ENCODE measurements around the gene PHLDB1.

Gene PHLDB1

GRCh38 chr11:118694185-118694584 is 86.8 kb downstream of the PHLDB1 start:
- peaks cover 26% of the 10 kb centered on the region for H3K79me1 ChIP-seq (ENCODE audit: low read length)
- DNase-seq = no peak
- peaks cover 21 to 23% of the 10 kb centered on the region in 2 experiments for H3K4me1 ChIP-seq (ENCODE audit: control insufficient read depth in 1 of 2, insufficient read depth in 2 of 2, low read length in 2 of 2)
- H3K4me2 ChIP-seq (ENCODE audit: low read length) = no peak overlapping the region
- no CpG with 5 or more reads among the region's 8 CpGs for WGBS (ENCODE audit: extremely low coverage, insufficient coverage, insufficient read length)
- no peak overlapping the region for H3K27ac ChIP-seq (ENCODE audit: low read depth, low read length)
- no peak overlapping the region for H4K91ac ChIP-seq (ENCODE audit: low read depth, low read length)
- no peak overlapping the region for H2BK12ac ChIP-seq (ENCODE audit: low read length)
- H3K79me2 ChIP-seq (ENCODE audit: control insufficient read depth, insufficient read depth, low read length, poor library complexity) = no peaks in the 10 kb centered on the region
- H2BK120ac ChIP-seq (ENCODE audit: insufficient read depth, low read length, poor library complexity) = no peak overlapping the region
- no peak overlapping the region for H3K18ac ChIP-seq (ENCODE audit: low read length)
- H3K4me3 ChIP-seq (ENCODE audit: low read depth, low read length) = no peak overlapping the region
- no peak overlapping the region for H3K9ac ChIP-seq (ENCODE audit: low read length)
- H4K12ac ChIP-seq (ENCODE audit: low read depth, low read length) = no peak overlapping the region
- H3K14ac ChIP-seq (ENCODE audit: low read length) = no peak overlapping the region
- no peak overlapping the region for H2AFZ ChIP-seq (ENCODE audit: insufficient read depth, low read length, poor library complexity)
- no peaks in the 10 kb centered on the region for H3K27me3 ChIP-seq (ENCODE audit: insufficient read depth, low read length)
- no peaks in the 10 kb centered on the region for H3K36me3 ChIP-seq (ENCODE audit: control insufficient read depth in 1 of 2, insufficient read depth in 2 of 2, low read length in 2 of 2)
- H4K8ac ChIP-seq (ENCODE audit: low read depth, low read length) = no peak overlapping the region
- no peaks in the 10 kb centered on the region for H3K9me3 ChIP-seq (ENCODE audit: insufficient read depth, low read depth, low read length)
- no peak overlapping the region for H2AK5ac ChIP-seq (ENCODE audit: low read length)
- H3K4ac ChIP-seq (ENCODE audit: low read depth, low read length) = no peak overlapping the region
- no peak overlapping the region for H3K23ac ChIP-seq (ENCODE audit: low read length)
- H2BK5ac ChIP-seq (ENCODE audit: low read depth, low read length, poor library complexity) = no peak overlapping the region

- H2BK12ac ChIP-seq (ENCODE audit: low read length) = no peak overlapping the region
- no peak overlapping the region for H3K4me2 ChIP-seq (ENCODE audit: low read length)
- H2AFZ ChIP-seq (ENCODE audit: insufficient read depth, low read length, poor library complexity) = no peak overlapping the region
Measured at GRCh38 chr11:118694771-118695170, 87.4 kb downstream of the PHLDB1 start.

DNA sequence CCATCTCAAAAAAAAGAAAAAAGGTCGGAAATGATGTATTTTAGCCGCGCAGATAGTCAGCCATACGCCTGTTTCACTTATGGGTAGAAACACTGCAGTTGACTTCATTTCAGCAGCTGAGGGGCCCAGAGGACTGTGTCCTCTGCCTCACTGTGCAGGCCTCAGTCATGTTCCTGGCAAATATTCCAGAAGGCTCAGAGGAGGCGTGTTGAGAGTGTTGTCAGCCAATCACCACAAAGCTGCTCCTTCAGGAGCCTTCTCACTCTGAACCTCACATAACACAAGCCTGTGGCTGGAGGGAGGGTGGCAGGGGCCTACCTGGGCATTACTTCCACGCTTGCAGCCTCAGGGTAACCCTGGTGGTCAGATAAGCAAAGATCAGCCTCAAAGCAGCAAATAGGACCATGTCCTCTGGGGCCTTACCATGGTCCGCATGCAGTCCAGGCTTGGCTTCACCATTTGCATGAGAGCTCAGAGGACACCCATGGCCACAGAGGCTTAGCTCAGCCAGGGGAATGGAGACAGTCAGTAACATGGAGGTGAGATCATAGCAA is 89.3 kb downstream of the PHLDB1 start:
- Histone ChIP-seq H4K91ac (ENCODE audit: low read depth, low read length) (no peak overlapping the region), H3K4me1 (ENCODE audit: control insufficient read depth in 1 of 2, insufficient read depth in 2 of 2, low read length in 2 of 2) (peaks cover 10 to 14% of the 10 kb centered on the region in 2 experiments), H3K18ac (ENCODE audit: low read length) (no peak overlapping the region), H3K9ac (ENCODE audit: low read length) (no peak overlapping the region), H4K8ac (ENCODE audit: low read depth, low read length) (no peak overlapping the region), H3K79me1 (ENCODE audit: low read length) (peaks cover 13% of the 10 kb centered on the region), H3K4me3 (ENCODE audit: low read depth, low read length) (no peak overlapping the region), H2BK12ac (ENCODE audit: low read length) (no peak overlapping the region), H3K9me3 (ENCODE audit: insufficient read depth, low read depth, low read length) (peaks cover 3% of the 10 kb centered on the region), H2BK120ac (ENCODE audit: insufficient read depth, low read length, poor library complexity) (no peak overlapping the region), H3K36me3 (ENCODE audit: control insufficient read depth in 1 of 2, insufficient read depth in 2 of 2, low read length in 2 of 2) (no peaks in the 10 kb centered on the region), H3K4ac (ENCODE audit: low read depth, low read length) (no peak overlapping the region), H3K27me3 (ENCODE audit: insufficient read depth, low read length) (no peaks in the 10 kb centered on the region), H3K14ac (ENCODE audit: low read length) (no peak overlapping the region), H2AK5ac (ENCODE audit: low read length) (no peak overlapping the region), H3K79me2 (ENCODE audit: control insufficient read depth, insufficient read depth, low read length, poor library complexity) (no peaks in the 10 kb centered on the region), H3K27ac (ENCODE audit: low read depth, low read length) (no peak overlapping the region), H4K12ac (ENCODE audit: low read depth, low read length) (no peak overlapping the region), H3K4me2 (ENCODE audit: low read length) (no peak overlapping the region), H3K23ac (ENCODE audit: low read length) (no peak overlapping the region), H2BK5ac (ENCODE audit: low read depth, low read length, poor library complexity) (no peak overlapping the region), H2AFZ (ENCODE audit: insufficient read depth, low read length, poor library complexity) (no peak overlapping the region)
- no CpG with 5 or more reads among the region's 7 CpGs for WGBS (ENCODE audit: extremely low coverage, insufficient coverage, insufficient read length)
- no peak for DNase-seq

More at GRCh38 chr11:118694771-118695170, 87.4 kb downstream of the PHLDB1 start:
- Histone ChIP-seq H3K4me1 (ENCODE audit: control insufficient read depth in 1 of 2, insufficient read depth in 2 of 2, low read length in 2 of 2) (peaks cover 21 to 22% of the 10 kb centered on the region in 2 experiments), H3K23ac (ENCODE audit: low read length) (no peak overlapping the region), H4K91ac (ENCODE audit: low read depth, low read length) (no peak overlapping the region), H2BK120ac (ENCODE audit: insufficient read depth, low read length, poor library complexity) (no peak overlapping the region), H3K27me3 (ENCODE audit: insufficient read depth, low read length) (no peaks in the 10 kb centered on the region), H4K8ac (ENCODE audit: low read depth, low read length) (no peak overlapping the region), H3K18ac (ENCODE audit: low read length) (no peak overlapping the region), H3K4me3 (ENCODE audit: low read depth, low read length) (no peak overlapping the region), H2BK5ac (ENCODE audit: low read depth, low read length, poor library complexity) (no peak overlapping the region), H3K79me1 (ENCODE audit: low read length) (peaks cover 25% of the 10 kb centered on the region), H3K9me3 (ENCODE audit: insufficient read depth, low read depth, low read length) (no peaks in the 10 kb centered on the region), H3K9ac (ENCODE audit: low read length) (no peak overlapping the region), H3K79me2 (ENCODE audit: control insufficient read depth, insufficient read depth, low read length, poor library complexity) (no peaks in the 10 kb centered on the region), H2AK5ac (ENCODE audit: low read length) (no peak overlapping the region), H3K36me3 (ENCODE audit: control insufficient read depth in 1 of 2, insufficient read depth in 2 of 2, low read length in 2 of 2) (no peaks in the 10 kb centered on the region), H3K4ac (ENCODE audit: low read depth, low read length) (no peak overlapping the region), H4K12ac (ENCODE audit: low read depth, low read length) (no peak overlapping the region), H3K27ac (ENCODE audit: low read depth, low read length) (no peak overlapping the region), H3K14ac (ENCODE audit: low read length) (no peak overlapping the region)
- WGBS (ENCODE audit: extremely low coverage, insufficient coverage, insufficient read length) = no CpG with 5 or more reads among the region's 11 CpGs
- no peak for DNase-seq

- Histone ChIP-seq H2AFZ (ENCODE audit: insufficient read depth, low read length, poor library complexity) (no peak overlapping the region), H3K36me3 (ENCODE audit: control insufficient read depth in 1 of 2, insufficient read depth in 2 of 2, low read length in 2 of 2) (no peaks in the 10 kb centered on the region), H3K4ac (ENCODE audit: low read depth, low read length) (no peak overlapping the region), H3K27me3 (ENCODE audit: insufficient read depth, low read length) (no peaks in the 10 kb centered on the region), H3K23ac (ENCODE audit: low read length) (no peak overlapping the region), H3K9me3 (ENCODE audit: insufficient read depth, low read depth, low read length) (peaks cover 3% of the 10 kb centered on the region), H3K4me3 (ENCODE audit: low read depth, low read length) (no peak overlapping the region), H3K18ac (ENCODE audit: low read length) (no peak overlapping the region), H2BK5ac (ENCODE audit: low read depth, low read length, poor library complexity) (no peak overlapping the region), H3K4me2 (ENCODE audit: low read length) (no peak overlapping the region), H2BK12ac (ENCODE audit: low read length) (no peak overlapping the region), H3K79me2 (ENCODE audit: control insufficient read depth, insufficient read depth, low read length, poor library complexity) (no peaks in the 10 kb centered on the region), H2AK5ac (ENCODE audit: low read length) (no peak overlapping the region), H4K91ac (ENCODE audit: low read depth, low read length) (no peak overlapping the region), H3K9ac (ENCODE audit: low read length) (no peak overlapping the region), H3K4me1 (ENCODE audit: control insufficient read depth in 1 of 2, insufficient read depth in 2 of 2, low read length in 2 of 2) (peaks cover 5 to 8% of the 10 kb centered on the region in 2 experiments), H3K27ac (ENCODE audit: low read depth, low read length) (no peak overlapping the region), H3K14ac (ENCODE audit: low read length) (no peak overlapping the region), H2BK120ac (ENCODE audit: insufficient read depth, low read length, poor library complexity) (no peak overlapping the region), H4K8ac (ENCODE audit: low read depth, low read length) (no peak overlapping the region), H4K12ac (ENCODE audit: low read depth, low read length) (no peak overlapping the region), H3K79me1 (ENCODE audit: low read length) (peaks cover 9% of the 10 kb centered on the region)
- no CpG with 5 or more reads among the region's 8 CpGs for WGBS (ENCODE audit: extremely low coverage, insufficient coverage, insufficient read length)
- no peak for DNase-seq
Measured at GRCh38 chr11:118697346-118697745, 89.9 kb downstream of the PHLDB1 start.
